GM19240 (cell line): Measurements from ENCODE around the gene SGO2.
"Not testable (repeated sequence)": the region's sequence is repeated elsewhere in the genome, so short reads cannot be mapped to it uniquely, and the experiment has no call there.

Experiments used
- DNase-seq: peaks from one replicate; pipeline ENCODE4 v3.0.0; 2011; ENCODE audit warnings: low spot score; ENCODE audit not compliant: insufficient read length

The SGO2 gene

DNA sequence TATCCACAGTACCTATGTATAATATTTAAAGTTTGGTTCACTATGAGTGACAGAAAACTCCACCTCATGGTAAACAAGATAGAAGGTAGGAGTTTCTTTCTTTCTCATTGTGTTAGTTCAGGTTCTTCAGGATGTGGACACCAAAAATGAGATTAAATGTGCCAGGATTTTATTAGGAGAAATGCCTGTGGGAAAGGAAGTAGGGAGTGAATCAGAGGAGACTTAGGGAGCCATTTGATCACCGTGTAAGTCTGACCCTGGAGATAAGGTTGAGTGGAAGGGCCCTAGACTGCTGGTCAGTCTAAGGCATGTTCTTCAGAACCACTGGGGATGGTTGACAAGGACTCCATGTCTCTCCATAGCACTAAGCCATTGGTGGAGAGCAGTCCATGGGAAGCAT, 67.9 kb downstream of the SGO2 start:
- no peak for DNase-seq

DNA sequence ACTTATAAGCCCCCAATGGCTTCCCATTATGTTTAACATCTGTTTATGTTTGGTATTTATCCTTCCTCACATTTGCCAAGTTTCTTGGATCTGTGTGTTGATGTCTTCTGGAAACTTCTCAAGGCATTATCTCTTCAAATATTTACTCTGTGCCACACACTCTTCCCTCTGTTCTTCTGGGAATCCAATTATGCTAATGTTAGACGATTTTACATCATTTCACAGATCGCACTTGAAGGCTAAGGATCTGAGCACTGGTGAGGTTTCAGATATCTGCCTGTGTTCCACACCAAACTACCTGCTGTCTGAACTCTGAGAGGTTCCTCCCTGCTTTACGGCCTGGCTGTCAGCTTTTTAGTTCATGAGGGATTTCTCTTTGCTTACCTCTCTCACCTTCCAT, 69.9 kb downstream of the SGO2 start:
- DNase-seq = no peak

DNA sequence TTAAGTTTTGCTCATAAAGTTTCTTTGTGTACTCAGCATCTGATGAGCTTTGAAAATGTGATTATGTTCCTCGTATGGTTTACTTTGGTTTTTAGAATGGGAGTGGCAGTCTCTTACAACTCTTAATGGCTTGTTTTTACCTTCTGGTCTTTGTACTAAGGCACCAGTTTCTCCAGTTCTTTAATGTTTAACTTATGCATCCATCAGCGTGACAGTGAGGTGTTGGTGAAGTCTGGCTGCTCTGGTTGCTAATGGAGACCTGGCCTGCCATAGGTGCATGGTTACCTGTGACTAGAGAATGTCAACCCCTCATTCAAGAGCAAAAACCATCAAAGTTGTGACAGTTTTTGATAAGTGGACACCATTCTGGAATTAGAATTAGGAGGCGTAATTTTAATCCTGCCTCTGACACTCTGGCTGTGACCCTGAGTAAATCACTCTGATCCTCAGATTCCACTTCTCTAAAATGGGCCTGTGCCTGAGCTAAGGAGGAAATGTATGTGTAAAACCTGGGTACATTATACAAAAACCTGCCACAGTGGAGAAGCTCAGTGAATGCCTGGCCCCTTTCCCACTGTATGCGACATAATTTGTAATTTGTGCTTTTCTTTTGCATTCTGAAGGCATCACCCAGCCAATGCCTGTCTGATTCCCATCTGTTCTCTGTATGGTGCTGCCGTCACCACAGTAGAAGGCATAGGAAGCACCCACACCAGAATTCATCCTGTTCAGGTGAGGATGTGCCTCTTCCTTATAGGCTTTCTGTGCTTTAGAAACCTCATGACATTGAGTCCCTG, 71.0 kb downstream of the SGO2 start:
- no peak for DNase-seq

DNA sequence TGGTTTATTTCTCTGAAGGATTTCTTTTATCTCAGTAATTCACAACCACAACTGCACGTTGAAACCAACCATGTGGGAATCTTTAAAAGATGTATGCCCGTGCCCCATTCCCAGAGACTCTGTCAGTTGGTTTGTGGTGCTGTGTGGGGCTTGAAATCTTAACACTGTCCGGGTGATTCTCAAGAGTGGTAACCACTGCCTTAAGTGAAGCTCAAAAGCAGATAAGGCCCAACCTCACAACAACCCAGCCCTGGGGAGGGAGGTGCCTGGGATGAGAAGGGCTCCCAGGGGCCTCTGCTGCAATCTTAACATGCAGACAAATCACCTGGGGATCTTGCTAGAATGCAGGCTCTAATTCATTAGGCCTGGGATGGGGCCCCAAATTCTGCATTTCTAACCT, 73.2 kb downstream of the SGO2 start:
- DNase-seq = no peak

DNA sequence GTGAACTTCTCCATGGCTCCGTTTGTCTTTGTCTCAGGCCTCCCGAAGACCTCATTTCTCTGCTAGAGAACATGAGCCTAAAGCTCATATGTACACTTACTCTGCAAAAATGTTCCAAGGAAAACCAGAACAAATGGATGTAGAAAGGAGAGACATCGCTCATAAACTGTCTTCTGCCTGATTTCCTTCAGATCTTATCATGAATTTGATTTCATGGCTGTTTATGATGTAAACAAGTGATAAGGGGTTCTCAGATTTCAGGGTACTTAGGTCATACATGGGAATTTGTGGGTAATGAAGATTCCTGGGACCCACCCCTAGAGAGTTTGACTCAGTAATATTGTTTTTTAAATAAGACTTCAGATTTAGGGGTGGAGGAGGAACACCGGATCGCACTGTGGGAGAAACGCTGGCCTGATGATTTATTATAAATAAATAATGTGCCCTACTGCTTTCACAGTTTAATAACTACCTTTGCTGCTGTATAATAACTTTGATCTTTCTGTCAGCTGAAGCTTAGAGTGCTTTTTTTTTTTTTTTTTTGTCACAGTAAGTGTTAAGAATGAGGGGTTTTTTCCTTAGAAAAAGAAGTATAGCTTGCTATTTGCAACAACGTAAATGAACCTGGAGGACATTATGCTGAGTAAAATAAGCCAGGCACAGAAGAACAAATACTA, 74.7 kb downstream of the SGO2 start:
- no peak for DNase-seq

DNA sequence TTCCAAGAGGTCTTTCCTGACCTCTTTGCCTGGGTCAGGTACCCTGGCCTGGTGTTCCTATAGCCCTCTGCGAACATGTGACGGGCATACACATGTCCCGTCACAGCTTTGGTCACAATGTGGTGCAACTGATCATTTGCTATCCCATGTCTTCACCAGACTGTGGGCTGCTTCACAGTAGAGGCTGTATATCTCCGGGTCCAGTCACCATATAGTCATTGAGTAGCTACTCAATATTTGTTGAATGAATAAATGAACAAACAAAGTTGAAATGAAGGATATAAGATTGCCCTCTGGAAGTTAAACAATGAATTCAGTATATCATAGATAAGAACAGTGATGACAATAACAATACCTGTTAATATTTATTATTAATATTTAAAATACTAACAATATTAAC, 76.6 kb downstream of the SGO2 start:
- DNase-seq = no peak

GRCh38 chr2:200603972-200604371, 78.0 kb downstream of the SGO2 start:
- no peak for DNase-seq

DNA sequence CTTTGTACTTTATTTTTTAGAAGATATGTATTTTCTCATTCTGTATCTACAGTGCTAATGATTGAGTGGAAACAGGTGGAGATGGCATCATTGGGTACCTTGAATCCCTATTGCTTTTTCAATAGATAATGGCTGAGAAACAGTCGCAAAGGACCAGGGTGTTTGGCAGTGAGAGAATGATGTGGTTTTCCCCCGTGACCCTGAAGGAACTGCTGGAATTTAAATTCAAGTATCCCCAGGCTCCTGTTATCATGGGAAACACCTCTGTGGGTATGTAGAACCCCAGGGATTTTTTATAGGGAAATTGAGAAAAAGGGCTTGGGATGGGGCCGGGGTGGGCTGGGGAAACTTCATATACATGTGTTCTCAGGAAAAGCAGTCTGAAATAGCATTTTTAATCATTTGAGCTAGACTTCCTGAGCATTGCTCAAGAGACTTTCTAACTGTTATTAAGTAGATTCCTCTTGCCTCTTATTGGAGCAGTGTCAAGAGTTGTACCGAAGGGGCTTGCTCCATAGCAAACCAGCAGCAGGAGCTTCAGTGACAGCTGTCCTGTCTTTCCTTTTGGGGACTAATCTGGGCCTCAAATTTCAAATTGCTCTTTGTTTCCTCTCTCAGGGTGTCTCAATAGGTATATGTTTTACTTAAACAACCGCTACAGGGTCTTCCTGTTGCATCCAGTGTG, 78.7 kb downstream of the SGO2 start:
- DNase-seq = no peak

DNA sequence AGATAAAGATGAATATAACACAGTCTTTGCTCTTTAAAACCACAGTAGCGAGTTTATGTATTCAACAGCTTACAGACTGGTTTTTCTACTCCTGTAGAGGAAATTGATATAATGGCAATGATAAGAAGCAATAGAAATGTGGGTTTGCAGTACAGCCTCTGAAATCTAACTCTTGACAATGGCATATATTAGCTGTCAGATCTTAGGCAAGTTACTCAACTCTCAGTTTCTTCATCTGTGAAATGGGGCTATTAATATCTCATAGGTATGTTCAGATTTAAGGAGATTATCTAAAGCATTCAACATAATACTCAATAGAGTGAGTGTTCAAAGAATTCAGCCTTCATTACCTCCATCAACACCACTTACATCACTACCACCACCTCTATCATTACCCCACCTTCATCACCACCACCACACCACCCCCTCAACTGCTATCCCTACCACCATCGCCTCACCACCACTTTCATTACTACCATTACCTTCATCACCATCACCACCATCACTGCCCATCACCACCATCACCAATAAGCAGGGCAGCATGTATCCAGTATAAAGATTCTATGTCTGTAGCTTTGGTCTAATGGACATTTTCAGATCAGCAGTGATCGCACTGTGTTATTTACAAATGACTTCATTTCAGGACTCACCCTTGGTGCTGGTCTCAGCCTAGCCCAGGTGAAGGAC, 82.5 kb downstream of the SGO2 start:
- DNase-seq = no peak

- DNase-seq = no peak
Observed at GRCh38 chr2:200609028-200609614, 83.1 kb downstream of the SGO2 start.

DNA sequence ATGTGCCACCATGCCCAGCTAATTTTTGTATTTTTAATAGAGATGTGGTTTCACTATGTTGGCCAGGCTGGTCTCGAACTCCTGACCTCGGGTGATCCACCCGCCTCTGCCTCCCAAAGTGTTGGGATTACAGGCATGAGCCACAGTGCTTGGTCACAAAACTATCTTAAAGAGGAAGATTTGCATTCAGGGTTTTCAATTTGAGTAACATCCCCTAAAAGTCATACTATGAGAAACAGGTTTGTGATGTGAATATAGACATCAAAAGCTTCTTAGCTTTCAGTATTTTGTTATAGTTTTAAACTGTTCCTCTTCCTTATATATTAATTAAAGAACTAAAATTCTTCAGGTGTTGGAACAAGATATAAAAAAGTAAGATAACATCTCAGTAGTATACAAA, 84.2 kb downstream of the SGO2 start:
- DNase-seq = not testable (repeated sequence)

GRCh38 chr2:200613692-200614091, 87.7 kb downstream of the SGO2 start:
- DNase-seq = no peak

GRCh38 chr2:200614249-200614648, 88.2 kb downstream of the SGO2 start:
- DNase-seq = no peak

DNA sequence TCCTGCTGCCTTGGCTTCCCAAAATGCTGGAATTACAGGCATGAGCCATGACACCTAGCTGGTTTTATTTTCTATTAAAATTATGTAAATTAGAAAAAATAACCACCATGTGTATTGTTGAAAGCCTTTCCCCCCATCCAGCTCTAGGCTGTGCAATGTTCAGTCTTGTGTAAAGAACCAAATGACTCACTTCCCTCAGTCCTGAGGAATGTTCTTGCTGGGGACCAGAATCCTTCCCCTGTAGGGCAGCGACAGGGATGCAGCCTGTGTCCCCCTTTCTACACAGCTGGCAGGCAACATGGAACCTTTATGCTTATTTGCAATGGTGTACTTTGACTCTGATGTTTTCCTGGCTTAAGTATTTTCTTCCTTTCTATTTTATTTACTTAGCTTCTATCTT, 89.2 kb downstream of the SGO2 start:
- DNase-seq = no peak

DNA sequence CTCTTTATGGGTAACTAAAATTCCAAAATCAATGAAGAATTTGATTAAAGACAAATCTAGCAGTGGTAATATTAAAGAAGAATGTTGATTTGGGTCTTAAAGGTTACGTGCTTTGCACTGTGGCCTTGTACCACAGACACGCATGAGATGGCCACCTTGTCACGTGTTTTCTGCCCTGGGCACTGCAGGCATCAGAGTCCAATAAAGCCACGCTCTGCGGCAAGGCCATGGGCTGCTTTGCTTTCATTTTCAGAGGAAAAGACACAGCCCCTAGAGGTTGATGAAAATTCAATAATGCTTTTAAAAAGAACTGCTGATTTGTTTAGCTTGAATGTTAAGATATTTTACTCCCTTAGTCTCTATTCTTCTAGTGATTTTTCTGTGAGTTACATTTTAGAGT, 90.2 kb downstream of the SGO2 start:
- DNase-seq = no peak

GRCh38 chr2:200616656-200617055, 90.6 kb downstream of the SGO2 start:
- no peak for DNase-seq

DNA sequence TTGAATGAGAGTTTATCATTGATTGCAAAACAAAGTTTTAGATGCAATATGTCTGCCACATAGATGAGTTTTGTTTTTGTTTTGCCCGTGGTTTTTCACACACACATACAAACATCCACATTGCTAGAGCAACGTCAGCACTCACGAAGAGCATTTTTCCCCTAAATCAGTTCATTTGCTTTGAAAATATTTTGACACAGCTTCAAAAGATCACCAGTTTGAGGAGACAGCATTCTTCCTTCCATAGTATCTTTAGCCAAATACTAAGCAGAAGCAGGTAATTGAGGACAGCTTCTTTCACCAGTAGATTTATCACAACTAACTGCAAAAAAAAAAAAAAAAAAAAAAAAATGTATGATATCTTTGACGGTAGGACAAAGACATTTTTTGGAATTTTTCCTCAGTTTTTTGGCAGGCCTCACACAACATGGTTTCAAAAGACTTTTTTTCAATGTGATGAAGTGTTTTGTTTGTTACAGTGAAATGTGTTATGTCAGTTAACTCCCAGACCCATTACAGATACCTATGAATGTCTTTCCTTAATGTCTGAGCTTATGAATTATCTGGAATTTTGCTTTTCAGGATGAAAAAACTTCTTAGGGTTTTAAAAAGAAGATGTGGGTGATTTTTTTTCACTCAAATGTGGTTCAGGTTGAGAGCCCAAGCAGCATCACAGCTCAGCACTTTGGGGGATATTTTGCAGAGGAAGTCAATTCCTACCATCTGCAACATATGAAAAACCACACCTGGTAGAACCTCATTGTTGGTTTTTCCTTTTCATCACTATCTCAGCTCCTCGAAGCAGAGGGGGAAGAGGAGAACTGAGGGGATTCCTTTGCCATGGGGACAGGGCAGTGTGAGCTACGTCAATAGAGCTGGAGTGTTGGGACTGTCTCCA, 91.4 kb downstream of the SGO2 start:
- DNase-seq = no peak

DNA sequence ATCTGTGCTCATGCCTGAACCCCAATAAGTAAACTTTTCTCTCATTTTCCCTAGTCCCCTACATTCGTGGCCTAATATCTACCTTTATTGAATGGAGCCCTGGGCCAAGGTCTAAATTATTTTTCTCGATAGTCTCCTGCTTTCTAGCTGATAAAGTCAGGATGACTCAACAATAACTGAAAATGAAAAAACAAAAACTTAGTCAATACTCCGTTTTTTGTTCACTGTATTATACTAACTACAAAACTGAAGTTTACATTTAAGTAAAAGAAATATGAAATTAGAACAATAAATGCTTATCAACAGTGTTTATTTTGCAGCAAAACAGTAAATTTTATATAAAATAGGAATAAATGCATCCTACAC, 92.0 kb downstream of the SGO2 start:
- no peak for DNase-seq

- no peak for DNase-seq
Observed at GRCh38 chr2:200618590-200619021, 92.6 kb downstream of the SGO2 start.

DNA sequence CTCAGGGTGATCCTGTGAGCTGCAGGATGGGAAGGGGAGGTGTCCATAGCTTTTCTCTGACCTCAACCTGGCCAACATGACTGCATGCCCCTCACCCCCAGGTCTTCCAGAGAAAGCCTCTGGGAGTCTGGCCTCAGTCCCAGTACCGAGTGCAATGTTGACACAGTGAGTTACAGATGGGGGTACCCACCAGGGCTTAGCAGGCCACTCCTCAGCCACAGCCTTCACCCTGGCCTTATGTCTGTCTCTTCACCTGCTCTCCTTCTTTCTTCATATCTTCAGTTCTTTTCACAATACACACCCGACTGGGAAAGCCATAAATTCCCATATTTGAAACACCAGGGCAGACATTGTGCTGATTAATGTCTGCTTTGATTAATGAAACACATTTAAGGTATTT, 93.3 kb downstream of the SGO2 start:
- DNase-seq = no peak
